ENCODE measurements around the gene SIT1.

DNA sequence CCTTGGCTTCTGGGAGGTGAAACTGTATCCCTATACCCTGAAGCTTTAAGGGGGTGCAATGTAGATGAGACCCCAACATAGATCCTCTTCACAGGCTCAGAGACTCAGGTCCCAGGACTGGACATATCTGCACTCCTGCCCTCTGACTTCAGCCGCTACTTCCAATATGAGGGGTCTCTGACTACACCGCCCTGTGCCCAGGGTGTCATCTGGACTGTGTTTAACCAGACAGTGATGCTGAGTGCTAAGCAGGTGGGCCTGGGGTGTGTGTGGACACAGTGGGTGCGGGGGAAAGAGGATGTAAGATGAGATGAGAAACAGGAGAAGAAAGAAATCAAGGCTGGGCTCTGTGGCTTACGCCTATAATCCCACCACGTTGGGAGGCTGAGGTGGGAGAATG, 28.4 kb upstream of the SIT1 start:
- TF ChIP-seq EZH2 (IDR thresholded peaks at IDR 0.05; ENCODE audit: low read length) = no peak
- TF ChIP-seq, protein P1, sequence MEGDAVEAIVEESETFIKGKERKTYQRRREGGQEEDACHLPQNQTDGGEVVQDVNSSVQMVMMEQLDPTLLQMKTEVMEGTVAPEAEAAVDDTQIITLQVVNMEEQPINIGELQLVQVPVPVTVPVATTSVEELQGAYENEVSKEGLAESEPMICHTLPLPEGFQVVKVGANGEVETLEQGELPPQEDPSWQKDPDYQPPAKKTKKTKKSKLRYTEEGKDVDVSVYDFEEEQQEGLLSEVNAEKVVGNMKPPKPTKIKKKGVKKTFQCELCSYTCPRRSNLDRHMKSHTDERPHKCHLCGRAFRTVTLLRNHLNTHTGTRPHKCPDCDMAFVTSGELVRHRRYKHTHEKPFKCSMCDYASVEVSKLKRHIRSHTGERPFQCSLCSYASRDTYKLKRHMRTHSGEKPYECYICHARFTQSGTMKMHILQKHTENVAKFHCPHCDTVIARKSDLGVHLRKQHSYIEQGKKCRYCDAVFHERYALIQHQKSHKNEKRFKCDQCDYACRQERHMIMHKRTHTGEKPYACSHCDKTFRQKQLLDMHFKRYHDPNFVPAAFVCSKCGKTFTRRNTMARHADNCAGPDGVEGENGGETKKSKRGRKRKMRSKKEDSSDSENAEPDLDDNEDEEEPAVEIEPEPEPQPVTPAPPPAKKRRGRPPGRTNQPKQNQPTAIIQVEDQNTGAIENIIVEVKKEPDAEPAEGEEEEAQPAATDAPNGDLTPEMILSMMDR (optimal IDR thresholded peaks at IDR 0.05 in 1 of 3, IDR thresholded peaks at IDR 0.05 in 1 of 3, conservative IDR thresholded peaks at IDR 0.05 in 1 of 3; ENCODE audit: extremely low read depth in 1 of 3, insufficient read depth in 2 of 3, low read length in 3 of 3) = no peak
